GM23338 (cell line): ENCODE data around the gene PTPN6. TPM values are rescaled to one million over a fixed set of nuclear protein-coding genes. Genes with fewer than 3 reads are reported as not detected.
A peak's percentile ranks its signal among the peaks of the same experiment; 100 is the strongest.

Experiments
- ATAC-seq: fragments of 200-7000 bp; cut with Tn5 transposase; 3 replicates; pipeline ENCODE4 v1.9.1; 2020
- DNase-seq: peaks from one replicate; pipeline ENCODE4 v3.0.0-alpha.2; 2015; ENCODE audit warnings: low spot score
- H2AFZ ChIP-seq: fragments of 200-600 bp; sonication (generic); 2 replicates; pipeline ENCODE4 v1.8.0; 2016; ENCODE audit warnings: antibody characterized with exemption, mild to moderate bottlenecking, moderate library complexity
- H3F3A ChIP-seq: fragments of 200-600 bp; sonication (generic); replicated peaks from 2 replicates; pipeline ENCODE4 v1.8.0; 2017; ENCODE audit warnings: antibody characterized with exemption, mixed run types, low read depth
- H3K27ac ChIP-seq: fragments of 200-600 bp; sonication (generic); 2 replicates; pipeline ENCODE4 v1.6.1; 2016; ENCODE audit warnings: low read depth
- H3K27me3 ChIP-seq: fragments of 200-600 bp; sonication (generic); 2 replicates; pipeline ENCODE4 v1.8.0; 2016; ENCODE audit warnings: mild to moderate bottlenecking, mixed run types, moderate library complexity; ENCODE audit not compliant: insufficient read depth
- H3K36me3 ChIP-seq: fragments of 200-600 bp; sonication (generic); 2 replicates; pipeline ENCODE4 v1.8.0; 2016; ENCODE audit warnings: mild to moderate bottlenecking; ENCODE audit not compliant: insufficient read depth
- H3K4me1 ChIP-seq: fragments of 200-600 bp; sonication (generic); 2 replicates; pipeline ENCODE4 v1.8.0; 2016; ENCODE audit warnings: mild to moderate bottlenecking, moderate library complexity; ENCODE audit not compliant: insufficient read depth
- H3K4me2 ChIP-seq: fragments of 200-600 bp; sonication (generic); 2 replicates; pipeline ENCODE4 v1.7.1; 2017; ENCODE audit warnings: mixed run types
- H3K4me3 ChIP-seq: fragments of 200-600 bp; sonication (generic); 2 replicates; pipeline ENCODE4 v1.6.1; 2016; ENCODE audit warnings: mixed run types
- H3K79me2 ChIP-seq: fragments of 200-600 bp; sonication (generic); replicated peaks from 2 replicates; pipeline ENCODE4 v1.8.0; 2017; ENCODE audit warnings: mild to moderate bottlenecking; ENCODE audit not compliant: insufficient read depth
- H3K9me2 ChIP-seq: fragments of 200-600 bp; sonication (generic); 2 replicates; pipeline ENCODE4 v1.8.0; 2017; ENCODE audit not compliant: insufficient read depth
- H4K20me1 ChIP-seq: fragments of 200-600 bp; sonication (generic); replicated peaks from 2 replicates; pipeline ENCODE4 v1.8.0; 2017; ENCODE audit warnings: mild to moderate bottlenecking; ENCODE audit not compliant: insufficient read depth
- H3K27ac Mint-ChIP-seq: 2 replicates; pipeline ENCODE4 v1.8.0; 2020; ENCODE audit warnings: inconsistent platforms, mild to moderate bottlenecking, moderate library complexity, mixed read lengths
- H3K27me3 Mint-ChIP-seq: 3 replicates; pipeline ENCODE4 v1.8.0; 2022; ENCODE audit warnings: low read depth, mild to moderate bottlenecking, moderate library complexity, mixed read lengths, inconsistent platforms; ENCODE audit not compliant: insufficient read depth, poor library complexity
- H3K36me3 Mint-ChIP-seq: 3 replicates; pipeline ENCODE4 v1.8.0; 2021; ENCODE audit warnings: low read depth, mild to moderate bottlenecking, inconsistent platforms, moderate library complexity, mixed read lengths
- H3K4me1 Mint-ChIP-seq: 3 replicates; pipeline ENCODE4 v1.8.0; 2020; ENCODE audit warnings: mild to moderate bottlenecking, inconsistent platforms, mixed read lengths
- H3K4me3 Mint-ChIP-seq: 3 replicates; pipeline ENCODE4 v1.8.0; 2021; ENCODE audit warnings: moderate library complexity, mild to moderate bottlenecking, inconsistent platforms, mixed read lengths
- H3K9me3 Mint-ChIP-seq: 3 replicates; pipeline ENCODE4 v1.8.0; 2020; ENCODE audit warnings: moderate library complexity, mild to moderate bottlenecking, inconsistent platforms, mixed read lengths
- CREB1 ChIP-seq: fragments of 250-450 bp; sonication (Bioruptor Pico); IDR thresholded peaks from 2 replicates; pipeline ENCODE4 v1.5.0; 2020; ENCODE audit warnings: low read depth, mild to moderate bottlenecking, moderate library complexity
- CTCF ChIP-seq, 2 experiments: fragments of 200-600 bp in 1 of 2; sonication (generic) in 1 of 2; conservative IDR thresholded peaks; 2 replicates each; pipeline versions ENCODE4 v1.5.1 to v1.6.1; 2016 to 2017; ENCODE audit warnings: antibody characterized with exemption in 2 of 2, low read depth in 2 of 2, mild to moderate bottlenecking in 2 of 2, moderate library complexity in 1 of 2
- EZH2 ChIP-seq: fragments of 200-600 bp; sonication (generic); IDR thresholded peaks from one replicate; pipeline ENCODE4 v1.8.0; 2017; ENCODE audit warnings: antibody characterized with exemption, mild to moderate bottlenecking, low read depth; ENCODE audit not compliant: unreplicated experiment
- POLR2AphosphoS5 ChIP-seq: IDR thresholded peaks from 2 replicates; pipeline ENCODE4 v1.6.1; 2016; ENCODE audit warnings: antibody characterized with exemption, low read depth
- polyA plus RNA-seq: library from polyadenylated mRNA; unstranded; fragments of >200 nt; fragmentation: Nextera tagmentation; extraction: Ambion mirVana; gene quantifications from 2 replicates; pipeline ENCODE4 v1.2.1, GENCODE V29; 2016
- total RNA-seq: library from RNA; depleted of rRNA; stranded (reverse); fragments of >200 nt; shearing (Covaris generic); gene quantifications from 2 replicates; pipeline ENCODE4 v1.2.3, GENCODE V29; 2014
- TF ChIP-seq, protein P1 (sequence below): IDR thresholded peaks from 2 replicates; pipeline ENCODE4 v1.6.1; 2016; ENCODE audit warnings: antibody characterized with exemption

The PTPN6 gene
- total and polyA plus RNA-seq, 2 experiments from 2014 or later: 25.3 to 35.4 TPM

- no peaks in the 10 kb centered on the region for H3K27me3 ChIP-seq
- Mint-ChIP-seq H3K27me3 (peaks cover 28% of the 10 kb centered on the region), H3K4me1 (peaks cover 45% of the 10 kb centered on the region), H3K36me3 (peaks cover 72% of the 10 kb centered on the region), H3K4me3 (peak overlapping the region; percentile 79), H3K9me3 (peaks cover 3% of the 10 kb centered on the region; the same call in 1 of the 3 replicates), H3K27ac (peak overlapping the region; percentile 95)
- ATAC-seq (peak; percentile 26), DNase-seq (peak; percentile 78)
- H3K4me1 ChIP-seq: peaks cover 10% of the 10 kb centered on the region
- TF ChIP-seq POLR2AphosphoS5 (peak; percentile 55; the same call in 1 of the 2 replicates), CTCF (conservative IDR thresholded peaks at IDR 0.05; ENCODE audit: low read depth in 2 of 2) (peak; percentile 21 to 45; a peak in 2 of 4 replicates), CREB1 (no peak)
- H3K27ac ChIP-seq: peak overlapping the region; percentile 97
- peaks cover 22% of the 10 kb centered on the region for H3K79me2 ChIP-seq
- no peaks in the 10 kb centered on the region for H3K9me2 ChIP-seq
- peaks cover 28% of the 10 kb centered on the region for H4K20me1 ChIP-seq
- peaks cover 44% of the 10 kb centered on the region for H3F3A ChIP-seq
- H3K36me3 ChIP-seq: peaks cover 17% of the 10 kb centered on the region
- no peak overlapping the region for H2AFZ ChIP-seq
- H3K4me3 ChIP-seq: peak overlapping the region; percentile 89
- H3K4me2 ChIP-seq: peak overlapping the region; percentile 93
These were observed 14.3 kb upstream of the PTPN6 start for GRCh38 chr12:6936636-6937480.

DNA sequence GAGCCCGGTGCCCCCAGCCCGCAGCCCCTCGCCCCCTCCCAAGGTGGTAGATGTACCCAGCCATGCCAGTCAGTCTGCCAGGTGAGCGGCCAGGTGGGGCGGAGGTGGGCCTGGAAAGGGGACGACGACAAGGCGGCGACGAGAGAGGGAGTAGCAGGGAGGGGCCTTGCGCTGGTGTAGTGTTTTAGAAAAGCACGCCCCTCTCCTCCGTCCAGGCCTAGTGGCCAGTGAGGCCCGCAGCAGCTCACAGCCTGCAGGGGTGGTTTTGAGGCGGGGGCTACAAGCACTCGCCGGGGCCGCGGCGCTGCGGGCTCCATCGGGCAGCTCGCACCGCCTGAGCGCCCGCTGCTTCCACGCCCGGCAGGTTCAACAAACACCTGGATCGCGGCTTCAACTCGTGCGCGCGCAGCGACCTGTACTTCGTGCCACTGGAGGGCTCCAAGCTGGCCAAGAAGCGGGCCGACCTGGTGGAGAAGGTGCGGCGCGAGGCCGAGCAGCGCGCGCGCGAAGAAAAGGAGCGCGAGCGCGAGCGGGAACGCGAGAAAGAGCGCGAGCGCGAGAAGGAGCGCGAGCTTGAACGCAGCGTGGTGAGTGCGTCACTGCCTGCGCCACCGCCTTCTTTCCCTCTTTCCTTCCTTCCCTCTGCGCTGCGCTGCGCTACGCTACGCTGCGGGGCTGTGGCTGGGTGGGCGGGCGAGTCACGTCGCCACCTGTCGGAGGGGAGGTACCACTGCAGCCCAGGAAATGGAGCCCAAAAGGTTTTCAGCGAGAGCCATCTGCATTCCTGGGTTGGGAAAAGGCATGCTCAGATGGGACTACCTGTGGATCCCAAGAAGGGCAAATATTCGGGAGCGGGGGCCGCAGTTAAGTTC is 13.4 kb upstream of the PTPN6 start:
- ATAC-seq (peak; percentile 81), DNase-seq (peak; percentile 98)
- Histone ChIP-seq H2AFZ (no peak overlapping the region), H3K79me2 (peaks cover 13% of the 10 kb centered on the region), H4K20me1 (peaks cover 22% of the 10 kb centered on the region), H3K36me3 (peaks cover 17% of the 10 kb centered on the region), H3F3A (peaks cover 44% of the 10 kb centered on the region), H3K4me3 (peak overlapping the region; percentile 89), H3K9me2 (no peaks in the 10 kb centered on the region), H3K27me3 (no peaks in the 10 kb centered on the region), H3K4me1 (peaks cover 10% of the 10 kb centered on the region), H3K27ac (peak overlapping the region; percentile 97), H3K4me2 (peak overlapping the region; percentile 93)
- H3K36me3 Mint-ChIP-seq: peaks cover 74% of the 10 kb centered on the region
- H3K27me3 Mint-ChIP-seq: peaks cover 34% of the 10 kb centered on the region
- H3K4me1 Mint-ChIP-seq: peaks cover 51% of the 10 kb centered on the region
- H3K9me3 Mint-ChIP-seq: peaks cover 3% of the 10 kb centered on the region; the same call in 1 of the 3 replicates
- peak overlapping the region; percentile 79 for H3K4me3 Mint-ChIP-seq
- H3K27ac Mint-ChIP-seq: peak overlapping the region; percentile 95
- TF ChIP-seq EZH2: no peak
- peak; percentile 82 to 95 for TF ChIP-seq CTCF (conservative IDR thresholded peaks at IDR 0.05; ENCODE audit: low read depth in 2 of 2)
- TF ChIP-seq POLR2AphosphoS5: peak; percentile 94
- peak; percentile 96 for TF ChIP-seq CREB1
- TF ChIP-seq, protein P1, sequence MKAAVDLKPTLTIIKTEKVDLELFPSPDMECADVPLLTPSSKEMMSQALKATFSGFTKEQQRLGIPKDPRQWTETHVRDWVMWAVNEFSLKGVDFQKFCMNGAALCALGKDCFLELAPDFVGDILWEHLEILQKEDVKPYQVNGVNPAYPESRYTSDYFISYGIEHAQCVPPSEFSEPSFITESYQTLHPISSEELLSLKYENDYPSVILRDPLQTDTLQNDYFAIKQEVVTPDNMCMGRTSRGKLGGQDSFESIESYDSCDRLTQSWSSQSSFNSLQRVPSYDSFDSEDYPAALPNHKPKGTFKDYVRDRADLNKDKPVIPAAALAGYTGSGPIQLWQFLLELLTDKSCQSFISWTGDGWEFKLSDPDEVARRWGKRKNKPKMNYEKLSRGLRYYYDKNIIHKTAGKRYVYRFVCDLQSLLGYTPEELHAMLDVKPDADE: peak; percentile 90
